OCI-LY7 (cell line): ENCODE results near the gene HS2ST1. TPM values are rescaled to one million over a fixed set of nuclear protein-coding genes. Genes with fewer than 3 reads are reported as not detected.

Source experiments
- BruUV-seq: library from RNA; stranded (reverse); fragments of 400-500 nt; replicated peaks from 2 replicates; lab custom pipeline; 2021; lab: Mats Ljungman, UMichigan
- CTCF ChIA-PET: fragments of 300-600 bp; sonication (Branson Sonifier 250); formaldehyde crosslinking; loops from one replicate; lab custom pipeline; 2022; ENCODE audit warnings: antibody characterized with exemption; ENCODE audit not compliant: unreplicated experiment; lab: Charles Lee
- POLR2A ChIA-PET: fragments of 300-600 bp; sonication (Branson Sonifier 250); formaldehyde crosslinking; loops from one replicate; lab custom pipeline; 2022; ENCODE audit warnings: antibody characterized with exemption; lab: Charles Lee
- DNase-seq: peaks from one replicate; pipeline ENCODE4 v3.0.0-alpha.2; 2015; ENCODE audit warnings: low spot score
- H2AFZ ChIP-seq: fragments of 200-600 bp; sonication (generic), shearing (Covaris generic); 2 replicates; pipeline ENCODE4 v1.6.1; 2014; ENCODE audit warnings: mild to moderate bottlenecking, antibody characterized with exemption, low read length, moderate library complexity
- H3K27ac ChIP-seq: fragments of 200-600 bp; sonication (generic); 2 replicates; pipeline ENCODE4 v1.5.1; 2014; ENCODE audit warnings: mixed run types, low read depth, mild to moderate bottlenecking, moderate library complexity, low read length, inconsistent platforms; ENCODE audit not compliant: poor library complexity, severe bottlenecking
- H3K36me3 ChIP-seq: fragments of 200-600 bp; sonication (generic); 2 replicates; pipeline ENCODE4 v1.6.1; 2014; ENCODE audit warnings: mild to moderate bottlenecking, antibody characterized with exemption, low read length, moderate library complexity, mixed read lengths; ENCODE audit not compliant: insufficient read depth
- H3K4me1 ChIP-seq: fragments of 200-600 bp; sonication (generic); 2 replicates; pipeline ENCODE4 v1.5.1; 2014; ENCODE audit warnings: mild to moderate bottlenecking, low read length; ENCODE audit not compliant: insufficient read depth, poor library complexity, severe bottlenecking
- H3K4me2 ChIP-seq: fragments of 200-600 bp; sonication (generic); 2 replicates; pipeline ENCODE4 v1.6.1; 2014; ENCODE audit warnings: mild to moderate bottlenecking, low read length
- H3K4me3 ChIP-seq: fragments of 200-600 bp; sonication (generic); 2 replicates; pipeline ENCODE4 v1.5.1; 2014; ENCODE audit warnings: mild to moderate bottlenecking, low read depth, low read length; ENCODE audit not compliant: poor library complexity, severe bottlenecking
- H3K79me2 ChIP-seq: fragments of 200-600 bp; sonication (generic); 2 replicates; pipeline ENCODE4 v1.6.1; 2016; ENCODE audit warnings: low read depth, mild to moderate bottlenecking, low read length, moderate library complexity, mixed read lengths; ENCODE audit not compliant: insufficient read depth
- H3K9me2 ChIP-seq: fragments of 200-600 bp; sonication (generic); 2 replicates; pipeline ENCODE4 v1.6.1; 2016; ENCODE audit warnings: mild to moderate bottlenecking, low read length, mixed read lengths; ENCODE audit not compliant: insufficient read depth
- H3K9me3 ChIP-seq: fragments of 200-600 bp; sonication (generic); 2 replicates; pipeline ENCODE4 v1.6.1; 2014; ENCODE audit warnings: mild to moderate bottlenecking, mixed run types, low read length, mixed read lengths
- H4K20me1 ChIP-seq: fragments of 200-600 bp; sonication (generic); 2 replicates; pipeline ENCODE4 v1.6.1; 2014; ENCODE audit warnings: mild to moderate bottlenecking, antibody characterized with exemption, low read length, moderate library complexity, mixed read lengths; ENCODE audit not compliant: insufficient read depth
- EZH2phosphoT487 ChIP-seq: fragments of 200-600 bp; sonication (generic); IDR thresholded peaks from 2 replicates; pipeline ENCODE4 v1.6.1; 2018; ENCODE audit warnings: low read depth, borderline replicate concordance, mild to moderate bottlenecking, mixed run types, antibody characterized with exemption, low read length, moderate library complexity, mixed read lengths
- intact Hi-C: fragments of 100-400 bp; cut with micrococcal nuclease; formaldehyde crosslinking; loops from one replicate; pipeline ENCODE4 v1.10.0; 2022; ENCODE audit not compliant: unreplicated experiment
- total RNA-seq, 2 experiments: library from RNA; depleted of rRNA in 1 of 2; stranded (reverse); fragments of >200 nt in 1 of 2; shearing (Covaris generic) in 1 of 2; gene quantifications; 2 replicates each; pipeline ENCODE4 v1.2.3, GENCODE V29; 2014 to 2022
- TF ChIP-seq, protein P1 (sequence below): fragments of 200-600 bp; sonication (generic); conservative IDR thresholded peaks from 2 replicates; pipeline ENCODE4 v1.5.1; 2014; ENCODE audit warnings: mild to moderate bottlenecking, antibody characterized with exemption, low read length, moderate library complexity, mixed read lengths

HS2ST1 gene
- total RNA-seq, 2 experiments from 2014 or later = 20.9 to 63.7 TPM

DNA sequence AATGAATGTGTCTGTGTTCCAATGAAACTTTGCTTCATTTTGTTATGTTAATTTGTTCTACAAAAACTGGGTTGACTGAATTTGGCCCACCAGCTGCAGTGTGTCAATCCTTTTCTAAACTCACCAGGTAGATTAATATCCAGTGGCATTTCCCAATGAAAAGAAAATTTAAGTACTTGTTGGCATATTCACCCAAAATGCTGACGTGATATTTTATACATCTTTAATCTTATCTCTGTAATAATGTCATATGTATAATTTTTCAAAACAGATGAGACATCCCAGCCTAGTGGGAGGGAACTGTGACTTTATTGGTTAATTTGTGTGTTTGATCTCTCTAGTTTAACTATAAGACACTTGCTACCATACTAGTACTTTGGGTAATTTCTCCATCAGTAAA lies 8.6 kb upstream of the HS2ST1 start:
- ChIA-PET CTCF (no interaction called here), POLR2A (interaction anchor here (0.6 kb wide), 1 partner anchor 15 kb away, joined by 3 read pairs; no protein-coding TSS in a partner anchor)
- peaks cover 100% of the 10 kb centered on the region for H3K36me3 ChIP-seq
- no peaks in the 10 kb centered on the region for H3K9me2 ChIP-seq
- peaks cover 43% of the 10 kb centered on the region; the same call in 1 of the 2 replicates for H3K9me3 ChIP-seq
- H3K4me1 ChIP-seq = peaks cover under 1% of the 10 kb centered on the region
- no peak for DNase-seq
- intact Hi-C loops = no loop called here
- H2AFZ ChIP-seq = no peak overlapping the region
- peaks cover 21% of the 10 kb centered on the region for H4K20me1 ChIP-seq
- no peak overlapping the region for H3K27ac ChIP-seq
- no TSS peak for BruUV-seq
- no peak for TF ChIP-seq EZH2phosphoT487
- TF ChIP-seq, protein P1, sequence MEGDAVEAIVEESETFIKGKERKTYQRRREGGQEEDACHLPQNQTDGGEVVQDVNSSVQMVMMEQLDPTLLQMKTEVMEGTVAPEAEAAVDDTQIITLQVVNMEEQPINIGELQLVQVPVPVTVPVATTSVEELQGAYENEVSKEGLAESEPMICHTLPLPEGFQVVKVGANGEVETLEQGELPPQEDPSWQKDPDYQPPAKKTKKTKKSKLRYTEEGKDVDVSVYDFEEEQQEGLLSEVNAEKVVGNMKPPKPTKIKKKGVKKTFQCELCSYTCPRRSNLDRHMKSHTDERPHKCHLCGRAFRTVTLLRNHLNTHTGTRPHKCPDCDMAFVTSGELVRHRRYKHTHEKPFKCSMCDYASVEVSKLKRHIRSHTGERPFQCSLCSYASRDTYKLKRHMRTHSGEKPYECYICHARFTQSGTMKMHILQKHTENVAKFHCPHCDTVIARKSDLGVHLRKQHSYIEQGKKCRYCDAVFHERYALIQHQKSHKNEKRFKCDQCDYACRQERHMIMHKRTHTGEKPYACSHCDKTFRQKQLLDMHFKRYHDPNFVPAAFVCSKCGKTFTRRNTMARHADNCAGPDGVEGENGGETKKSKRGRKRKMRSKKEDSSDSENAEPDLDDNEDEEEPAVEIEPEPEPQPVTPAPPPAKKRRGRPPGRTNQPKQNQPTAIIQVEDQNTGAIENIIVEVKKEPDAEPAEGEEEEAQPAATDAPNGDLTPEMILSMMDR = no peak
- H3K4me3 ChIP-seq = no peak overlapping the region
- H3K4me2 ChIP-seq = no peak overlapping the region
- peaks cover 100% of the 10 kb centered on the region for H3K79me2 ChIP-seq

DNA sequence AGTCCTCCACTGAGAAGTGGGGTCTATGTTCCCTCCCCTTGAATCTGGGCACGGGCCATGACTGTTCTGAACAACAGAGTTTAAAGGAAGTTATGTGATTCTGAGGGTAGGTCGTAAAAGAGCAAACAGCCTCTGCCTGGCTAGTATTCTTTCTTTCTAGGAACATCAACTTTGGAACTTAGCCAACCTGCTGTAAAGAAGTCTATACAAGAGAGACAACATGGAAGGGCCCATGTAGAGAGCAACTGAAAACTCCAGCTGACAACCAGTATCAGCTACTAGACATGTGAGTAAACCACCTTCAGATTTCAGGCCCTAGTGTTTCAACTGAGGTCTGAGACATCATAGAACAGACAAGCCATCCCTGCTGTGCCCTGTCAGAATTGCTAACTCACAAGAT lies 8.0 kb upstream of the HS2ST1 start:
- POLR2A ChIA-PET = interaction anchor here (0.6 to 1.0 kb wide), 2 partner anchors 9 to 1039 kb away, joined by 3 to 5 read pairs; no protein-coding TSS in a partner anchor
- intact Hi-C loops = no loop called here
- TF ChIP-seq, protein P1 = no peak
- TF ChIP-seq EZH2phosphoT487 = no peak
- Histone ChIP-seq H3K9me3 (peaks cover 44% of the 10 kb centered on the region; the same call in 1 of the 2 replicates), H3K4me3 (no peak overlapping the region), H2AFZ (no peak overlapping the region), H3K9me2 (no peaks in the 10 kb centered on the region), H3K4me2 (no peak overlapping the region), H3K4me1 (peaks cover 6% of the 10 kb centered on the region), H3K79me2 (peaks cover 100% of the 10 kb centered on the region), H3K27ac (no peak overlapping the region), H3K36me3 (peaks cover 100% of the 10 kb centered on the region), H4K20me1 (peaks cover 21% of the 10 kb centered on the region)
- DNase-seq = no peak
- CTCF ChIA-PET = no interaction called here
- no TSS peak for BruUV-seq

DNA sequence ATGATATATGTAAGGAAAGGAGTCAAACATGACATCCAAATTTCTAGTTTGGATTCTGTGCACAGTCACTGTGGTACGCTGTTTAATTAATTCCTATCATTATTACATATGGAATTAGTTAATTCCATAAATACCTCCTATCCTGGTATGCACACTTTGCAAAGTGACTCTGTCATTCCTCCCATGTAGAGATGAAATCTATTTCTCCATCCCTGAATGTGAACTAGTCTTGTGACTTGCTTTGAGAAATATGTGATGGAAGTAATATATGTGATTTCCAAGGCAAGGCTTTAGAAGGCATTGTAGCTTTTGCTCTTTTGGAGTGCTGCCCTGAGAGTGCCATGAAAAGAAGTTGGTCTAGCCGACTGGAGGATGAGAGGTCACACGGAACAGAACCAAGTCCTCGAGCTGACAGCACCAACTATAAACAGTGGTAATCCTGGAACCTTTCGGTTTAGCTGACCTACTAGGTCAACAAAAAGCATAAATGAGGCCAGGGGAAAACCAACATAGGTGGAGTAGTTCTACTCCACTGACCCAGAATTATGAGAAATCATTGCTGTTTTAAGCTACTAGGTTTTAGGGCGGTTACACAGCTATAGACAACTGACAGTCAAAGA lies 2.0 kb upstream of the HS2ST1 start:
- H3K4me1 ChIP-seq = peaks cover 23% of the 10 kb centered on the region
- no TSS peak for BruUV-seq
- POLR2A ChIA-PET = interaction anchor here (0.6 to 7.6 kb wide), 17 partner anchors 8 to 535 kb away, joined by 3 to 44 read pairs (median 4); no protein-coding TSS in a partner anchor

More for the DNA sequence above, 2.0 kb upstream of the HS2ST1 start:
- intact Hi-C loops = no loop called here
- Histone ChIP-seq H3K36me3 (peaks cover 53% of the 10 kb centered on the region), H3K9me2 (no peaks in the 10 kb centered on the region), H4K20me1 (peaks cover 35% of the 10 kb centered on the region), H3K4me2 (peak overlapping the region; percentile 90), H3K27ac (peak overlapping the region; percentile 79), H3K4me3 (peak overlapping the region; percentile 86), H3K79me2 (peaks cover 93% of the 10 kb centered on the region), H3K9me3 (peaks cover 21% of the 10 kb centered on the region; the same call in 1 of the 2 replicates), H2AFZ (no peak overlapping the region)
- DNase-seq = peak; percentile 17
- CTCF ChIA-PET = no interaction called here
- TF ChIP-seq, protein P1 = no peak
- TF ChIP-seq EZH2phosphoT487 = no peak
